NCI-H82 (cell line): ENCODE measurements around the gene RIPOR3.
"Not testable (repeated sequence)": the region's sequence is repeated elsewhere in the genome, so short reads cannot be mapped to it uniquely, and the experiment has no call there.

Experiments
- DNase-seq: peaks from one replicate; lab custom pipeline; 2025; lab: John Stamatoyannopoulos, UW

The RIPOR3 gene

DNA sequence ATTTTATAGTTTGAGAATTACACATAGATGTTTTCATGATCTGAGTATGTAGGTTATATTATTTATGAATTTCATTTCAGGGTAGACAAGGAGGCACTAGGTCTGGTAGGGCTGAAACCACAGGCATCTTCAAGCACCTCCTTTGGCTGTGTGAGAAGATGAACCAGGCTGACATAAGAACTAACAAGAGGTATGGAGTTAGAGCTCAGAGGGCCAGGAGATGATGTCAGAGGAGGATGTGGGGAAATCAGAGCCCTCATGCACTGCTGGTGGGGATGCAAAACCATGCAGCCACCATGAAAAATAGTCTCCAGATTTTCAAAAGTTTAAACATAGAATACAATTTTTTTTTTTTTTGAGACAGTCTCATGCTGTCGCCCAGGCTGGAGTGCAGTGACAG, 13.6 kb upstream of the RIPOR3 start:
- DNase-seq, result no peak

GRCh38 chr20:50704514-50704913, 13.2 kb upstream of the RIPOR3 start:
- no peak for DNase-seq

GRCh38 chr20:50703651-50704438, 12.5 kb upstream of the RIPOR3 start:
- not testable (repeated sequence) for DNase-seq

DNA sequence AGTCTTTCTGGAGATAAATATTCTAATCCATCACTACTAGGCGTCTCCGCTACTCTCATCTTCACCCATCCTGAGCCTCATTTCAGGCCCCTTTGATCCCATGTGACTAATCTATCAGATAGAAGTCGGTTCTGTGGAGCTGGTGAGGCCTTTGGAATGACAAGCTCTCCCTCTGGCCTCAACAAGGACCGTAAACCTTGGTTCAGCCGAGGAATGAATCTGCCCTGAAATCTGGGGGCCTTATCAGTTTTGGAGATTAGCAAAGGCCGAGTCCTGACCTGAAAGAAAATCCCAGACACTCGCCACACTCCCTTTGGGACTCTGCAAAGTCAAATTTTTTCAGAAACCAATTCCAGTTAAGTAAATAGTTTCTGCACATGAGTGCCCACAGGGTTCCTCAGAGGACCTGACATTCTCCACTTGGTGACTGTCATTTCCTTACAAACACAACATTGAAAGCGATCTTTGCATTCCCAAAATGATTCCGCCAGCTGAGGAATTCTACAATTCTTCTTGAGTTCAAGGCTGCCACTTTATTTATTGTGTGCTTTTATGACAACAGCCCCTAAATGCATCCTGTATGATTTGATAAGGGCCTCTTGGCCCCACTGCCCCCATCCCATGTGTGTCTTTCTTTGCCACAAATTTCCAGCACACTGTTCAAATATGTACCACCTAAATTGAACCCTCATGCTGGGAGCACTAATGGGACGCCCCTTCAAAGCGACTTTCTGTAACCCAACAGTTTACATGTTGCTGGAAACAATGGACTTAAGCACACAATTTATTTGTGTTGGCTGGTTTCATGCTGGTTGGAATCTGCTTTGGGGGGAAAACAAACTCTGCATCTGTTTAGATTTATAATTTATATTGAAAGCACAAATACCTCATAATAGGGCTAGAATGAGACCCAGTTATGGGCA, 10.0 kb upstream of the RIPOR3 start:
- DNase-seq, result no peak

- DNase-seq, result no peak
These were observed 8.3 kb upstream of the RIPOR3 start for GRCh38 chr20:50699688-50700087.

GRCh38 chr20:50698255-50698654, 6.9 kb upstream of the RIPOR3 start:
- not testable (repeated sequence) for DNase-seq

DNA sequence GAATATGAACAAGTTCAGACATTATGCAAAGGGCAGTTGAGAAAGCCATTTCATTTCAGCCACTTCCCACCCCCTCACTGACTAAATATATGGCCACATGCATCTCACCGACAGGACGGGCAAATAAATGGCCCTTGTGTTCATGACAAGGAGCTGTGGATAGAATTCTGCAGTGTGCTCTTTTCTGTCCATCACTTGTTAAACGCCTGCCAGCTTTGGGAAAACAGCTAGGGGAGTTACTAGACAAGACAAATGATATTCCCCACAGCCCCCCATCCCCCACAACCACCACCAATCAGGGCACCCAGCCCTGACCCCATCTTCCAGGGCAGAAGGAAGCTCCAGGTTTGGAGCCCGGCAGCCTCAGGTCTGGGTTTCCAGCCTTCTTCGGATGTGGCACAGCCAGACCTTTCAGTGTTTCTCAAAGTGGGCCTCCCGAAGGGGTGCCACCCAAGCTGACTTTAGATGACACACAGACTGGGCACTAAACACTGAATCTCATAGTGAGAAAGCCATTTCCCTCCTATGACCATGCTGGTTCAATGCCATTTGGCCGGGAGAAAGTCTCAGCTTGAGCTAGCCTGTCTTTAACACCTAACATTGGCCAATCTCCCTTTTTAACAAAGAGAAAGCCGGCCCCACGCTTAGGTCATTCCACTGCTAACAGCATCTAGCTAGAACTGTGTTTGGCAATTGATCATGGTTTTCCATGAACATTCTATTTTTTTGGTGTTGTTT, 4.0 kb upstream of the RIPOR3 start:
- DNase-seq, result no peak

GRCh38 chr20:50694379-50695134, 3.2 kb upstream of the RIPOR3 start:
- DNase-seq, result no peak

- DNase-seq, result no peak
These were observed 1.7 kb upstream of the RIPOR3 start for GRCh38 chr20:50693001-50693400.

DNA sequence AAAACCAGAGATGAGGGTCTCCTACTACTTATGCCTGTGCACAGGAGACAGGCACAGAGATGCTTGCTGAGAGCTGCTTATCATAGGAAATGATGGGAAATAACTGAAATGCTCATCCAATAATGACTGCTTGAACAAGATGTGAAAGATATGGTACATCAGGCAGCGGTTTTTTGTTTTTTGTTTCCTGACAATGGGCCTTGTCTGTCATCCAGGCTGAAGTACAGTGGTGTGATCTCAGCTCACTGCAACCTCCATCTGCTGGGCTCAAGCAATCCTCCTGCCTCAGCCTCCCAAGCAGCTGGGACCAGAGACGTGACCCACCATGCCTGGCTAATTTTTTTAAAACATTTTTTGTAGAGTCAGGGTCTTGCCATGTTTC, 1.2 kb upstream of the RIPOR3 start:
- DNase-seq, result no peak

GRCh38 chr20:50691573-50692551, 520 bp upstream of the RIPOR3 start:
- no peak for DNase-seq

DNA sequence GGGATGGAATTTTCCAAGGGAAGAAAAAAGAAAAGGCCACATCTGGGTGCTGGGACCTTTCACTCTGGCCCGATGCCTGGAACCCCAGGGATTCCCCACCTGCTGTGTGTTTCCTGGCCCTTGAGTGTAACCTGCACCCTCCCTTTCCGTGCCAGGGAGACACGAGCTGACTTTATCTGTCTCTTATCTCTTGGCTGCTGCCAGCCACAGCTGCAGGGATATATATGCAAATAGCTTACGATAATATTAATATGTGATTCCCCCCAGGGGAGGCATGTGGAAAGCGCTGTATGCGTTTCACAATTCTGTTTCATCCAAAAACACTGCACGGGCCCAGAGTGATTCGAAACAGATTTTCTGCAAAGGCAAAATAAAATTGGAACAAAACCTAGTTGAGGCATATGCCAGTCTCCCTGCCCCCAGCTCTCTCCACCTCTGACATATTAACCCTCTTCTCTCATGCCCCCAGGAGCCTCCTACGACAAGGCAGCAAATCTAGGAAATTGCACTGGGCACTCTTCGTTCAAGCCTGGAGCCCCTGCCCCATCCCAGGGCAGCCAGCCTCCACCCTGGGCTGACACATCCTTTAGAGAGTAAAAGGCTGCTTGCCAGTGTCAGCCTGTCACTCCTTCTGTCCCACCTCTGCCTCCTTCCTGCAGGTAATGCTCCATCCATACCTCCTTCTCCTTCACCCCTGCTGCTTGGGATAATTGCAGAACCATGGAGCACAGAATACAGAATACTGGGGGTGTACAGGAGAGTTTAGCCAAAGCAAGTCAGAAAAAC, 1.3 kb downstream of the RIPOR3 start:
- DNase-seq, result no peak

- no peak for DNase-seq
These were observed 2.9 kb downstream of the RIPOR3 start for GRCh38 chr20:50688256-50688975.

- DNase-seq, result no peak
These were observed 4.5 kb downstream of the RIPOR3 start for GRCh38 chr20:50686821-50687220.

- no peak for DNase-seq
These were observed 7.8 kb downstream of the RIPOR3 start for GRCh38 chr20:50683570-50683969.

DNA sequence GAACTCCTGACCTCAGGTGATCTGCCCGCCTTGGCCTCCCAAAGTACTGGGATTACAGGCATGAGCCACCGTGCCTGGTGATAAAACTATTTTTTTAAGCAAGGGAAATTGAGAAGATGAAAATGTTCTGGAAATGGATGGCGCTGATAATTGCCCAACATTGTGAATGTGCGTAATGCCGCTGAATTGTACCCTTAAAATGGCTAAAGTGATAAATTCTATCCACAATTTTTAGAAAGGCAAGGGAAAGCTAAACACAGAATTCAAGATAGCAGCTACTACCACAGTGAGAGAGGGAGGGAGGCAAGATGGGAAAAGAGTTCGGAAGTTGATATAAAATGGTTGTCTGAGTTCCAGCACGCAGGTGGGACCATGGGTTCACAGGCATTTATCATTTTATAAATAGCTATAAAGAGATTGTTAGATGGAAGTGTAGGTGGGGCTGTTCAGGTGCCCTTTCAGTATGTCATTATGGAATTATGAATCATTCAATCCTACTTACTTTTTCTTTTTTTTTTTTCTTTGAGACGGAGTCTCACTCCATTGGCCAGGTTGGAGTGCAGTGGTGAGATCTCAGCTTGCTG, 8.3 kb downstream of the RIPOR3 start:
- no peak for DNase-seq

DNA sequence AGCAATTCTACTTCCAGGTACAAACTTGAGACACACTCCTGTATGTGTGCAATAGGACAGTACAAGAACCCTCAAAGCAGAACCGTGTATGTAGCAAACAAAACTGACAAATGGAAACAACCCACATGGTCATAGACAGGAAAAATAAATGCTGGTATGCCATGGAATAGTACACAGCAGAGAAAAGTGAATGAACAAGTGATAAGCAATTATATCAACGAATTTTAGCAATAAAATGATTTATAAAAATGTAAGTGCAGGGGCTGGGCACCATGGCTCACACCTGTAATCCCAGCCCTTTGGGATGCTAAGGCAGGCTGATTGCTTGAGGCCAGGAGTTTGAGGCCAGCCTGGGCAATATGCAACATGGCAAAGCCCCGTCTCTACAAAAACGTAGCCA, 9.3 kb downstream of the RIPOR3 start:
- no peak for DNase-seq

GRCh38 chr20:50681359-50682064, 9.8 kb downstream of the RIPOR3 start:
- no peak for DNase-seq
